GM18873 (cell line): Measurements from ENCODE around the gene LAMTOR4.
"Not testable (repeated sequence)": the region's sequence is repeated elsewhere in the genome, so short reads cannot be mapped to it uniquely, and the experiment has no call there.

Experiments
- ATAC-seq: cut with Tn5 transposase; IDR thresholded peaks from one replicate; pipeline ENCODE4 v1.9.1; 2021; ENCODE audit warnings: mild to moderate bottlenecking, moderate library complexity, moderate number of reproducible peaks; ENCODE audit not compliant: unreplicated experiment, low FRiP score

LAMTOR4 gene

DNA sequence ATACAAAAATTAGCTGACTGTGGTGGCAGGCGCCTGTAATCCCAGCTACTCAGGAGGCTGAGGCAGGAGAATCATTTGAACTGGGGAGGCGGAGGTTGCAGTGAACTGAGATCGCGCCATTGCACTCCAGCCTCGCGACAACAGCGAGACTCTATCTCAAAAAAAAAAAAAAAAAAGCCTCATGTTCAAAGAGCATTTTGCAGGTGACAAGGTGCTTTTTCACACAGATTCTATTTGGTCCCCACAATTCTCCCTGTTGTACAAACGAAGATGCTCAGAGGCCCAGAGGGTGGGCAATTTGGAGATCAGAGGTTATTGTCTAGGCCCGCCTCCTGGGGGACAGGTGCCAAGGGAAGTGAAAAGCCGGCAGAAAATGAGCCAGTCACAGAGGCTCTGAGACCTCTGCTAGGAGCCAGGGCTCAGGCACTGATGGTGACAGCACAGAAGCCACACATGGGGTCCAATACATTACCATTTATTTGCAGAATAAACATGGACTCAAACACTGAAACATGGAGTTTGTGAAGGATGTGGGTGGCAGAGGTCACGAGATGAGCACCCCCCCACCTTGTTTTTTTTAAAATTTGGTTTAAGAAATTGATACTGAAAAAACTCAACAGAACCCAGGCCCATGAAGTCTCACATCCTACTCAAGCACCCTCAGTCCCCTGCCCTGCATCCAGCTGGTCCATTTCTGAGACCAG lies 20.6 kb downstream of the LAMTOR4 start:
- no peak for ATAC-seq

- no peak for ATAC-seq
Observed at GRCh38 chr7:100170101-100170897, 21.6 kb downstream of the LAMTOR4 start.

DNA sequence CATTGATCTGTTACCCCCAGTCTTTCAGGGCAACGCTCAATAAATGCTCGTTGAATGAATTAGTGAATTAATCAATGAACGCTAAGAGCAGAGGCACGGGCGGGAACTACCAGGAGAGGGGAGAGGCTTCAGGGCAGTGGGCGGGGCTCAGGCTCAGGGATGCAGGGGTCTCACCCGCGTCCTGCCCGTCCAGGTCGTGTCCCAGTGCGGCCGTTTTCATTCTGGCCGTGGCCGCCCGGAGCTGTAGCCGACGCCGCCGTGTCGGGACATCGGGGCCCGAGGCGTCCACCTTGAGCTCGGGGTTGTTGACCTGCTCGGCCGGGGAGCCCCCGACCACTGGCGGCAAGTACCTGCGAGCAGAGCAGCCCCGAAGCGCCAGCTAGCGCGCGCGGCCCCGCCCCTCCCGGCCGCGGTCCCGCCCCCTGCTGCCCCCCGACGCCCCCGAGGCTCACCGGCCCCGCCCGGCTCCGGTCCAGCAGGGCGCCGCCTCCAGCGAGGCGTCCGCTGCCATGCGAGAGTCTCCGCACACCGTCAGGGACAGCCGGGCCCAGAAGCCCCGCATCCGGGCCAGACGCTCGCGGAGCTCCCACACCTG lies 22.5 kb downstream of the LAMTOR4 start:
- no peak for ATAC-seq

DNA sequence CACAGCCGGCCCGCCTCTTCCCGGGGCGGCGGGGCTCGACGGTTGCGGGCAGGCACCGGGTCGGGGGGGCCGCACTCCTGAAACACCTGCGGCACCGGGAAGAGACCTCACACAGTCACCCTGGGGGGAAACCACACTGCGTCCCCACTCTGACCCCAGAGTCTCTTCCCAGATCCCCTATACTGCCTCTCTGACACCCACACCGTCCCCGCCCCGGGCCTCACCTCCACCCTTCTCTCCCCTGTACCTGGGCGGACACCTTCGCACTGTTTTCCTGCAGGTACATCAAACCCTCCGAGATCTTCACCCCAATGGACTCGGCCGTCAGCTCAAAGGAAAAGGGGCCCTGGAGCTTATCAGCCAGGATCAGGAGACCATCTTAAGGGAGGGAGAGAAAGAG lies 23.1 kb downstream of the LAMTOR4 start:
- ATAC-seq = no peak

GRCh38 chr7:100173806-100174495 lies 25.2 kb downstream of the LAMTOR4 start:
- no peak for ATAC-seq

DNA sequence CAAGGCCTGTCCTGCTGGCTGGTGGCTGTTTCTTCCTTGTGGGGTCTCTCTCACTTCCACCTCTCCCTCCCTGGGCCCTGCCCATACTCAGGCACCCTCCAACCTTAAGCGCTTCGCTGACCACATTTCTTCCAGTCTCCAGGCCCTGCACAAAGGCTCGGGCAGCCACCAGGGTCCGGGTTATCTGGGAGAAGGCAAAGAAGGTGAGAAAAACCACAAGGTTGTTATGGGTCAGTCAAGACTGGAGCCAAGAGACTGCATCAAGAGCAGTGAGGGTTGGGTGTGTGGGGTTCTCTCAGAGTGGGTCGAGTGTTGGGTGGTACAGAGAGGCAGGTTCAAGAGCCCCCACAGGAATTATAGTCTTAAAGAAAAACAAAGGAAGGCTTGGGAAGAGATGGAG lies 25.9 kb downstream of the LAMTOR4 start:
- no peak for ATAC-seq

DNA sequence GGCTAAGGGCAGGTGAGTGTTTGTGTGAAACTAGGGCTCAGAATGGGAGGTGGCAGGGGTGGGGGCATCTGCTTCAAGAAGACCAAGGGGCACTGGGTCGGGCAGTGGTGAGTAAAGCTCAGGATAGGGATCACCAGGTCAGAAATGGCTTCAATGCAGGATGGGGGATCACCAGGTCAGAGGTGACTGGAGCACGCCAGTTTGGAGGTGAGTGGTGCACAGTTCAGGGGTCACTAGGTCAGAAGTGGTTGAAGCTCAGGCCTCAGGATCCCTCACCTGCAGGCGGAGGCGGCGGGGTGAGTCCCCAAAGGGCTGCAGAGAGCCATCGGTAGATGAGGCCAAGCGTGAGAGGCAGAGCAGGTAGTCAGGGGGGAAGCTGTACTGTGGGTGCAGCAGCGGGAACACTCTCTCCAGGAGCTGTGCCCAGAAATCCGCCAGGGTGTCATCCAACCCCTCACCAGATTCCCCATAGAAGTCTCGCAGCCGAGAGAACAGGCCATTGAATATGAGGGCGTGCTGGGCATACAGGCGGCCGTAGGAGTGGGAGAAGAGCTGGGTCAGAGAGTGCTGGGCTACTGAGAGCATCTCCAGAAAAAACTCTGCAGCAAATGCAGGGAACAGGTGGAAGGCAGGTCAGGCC lies 26.7 kb downstream of the LAMTOR4 start:
- no peak for ATAC-seq

GRCh38 chr7:100176096-100177044 lies 27.7 kb downstream of the LAMTOR4 start:
- ATAC-seq = no peak

DNA sequence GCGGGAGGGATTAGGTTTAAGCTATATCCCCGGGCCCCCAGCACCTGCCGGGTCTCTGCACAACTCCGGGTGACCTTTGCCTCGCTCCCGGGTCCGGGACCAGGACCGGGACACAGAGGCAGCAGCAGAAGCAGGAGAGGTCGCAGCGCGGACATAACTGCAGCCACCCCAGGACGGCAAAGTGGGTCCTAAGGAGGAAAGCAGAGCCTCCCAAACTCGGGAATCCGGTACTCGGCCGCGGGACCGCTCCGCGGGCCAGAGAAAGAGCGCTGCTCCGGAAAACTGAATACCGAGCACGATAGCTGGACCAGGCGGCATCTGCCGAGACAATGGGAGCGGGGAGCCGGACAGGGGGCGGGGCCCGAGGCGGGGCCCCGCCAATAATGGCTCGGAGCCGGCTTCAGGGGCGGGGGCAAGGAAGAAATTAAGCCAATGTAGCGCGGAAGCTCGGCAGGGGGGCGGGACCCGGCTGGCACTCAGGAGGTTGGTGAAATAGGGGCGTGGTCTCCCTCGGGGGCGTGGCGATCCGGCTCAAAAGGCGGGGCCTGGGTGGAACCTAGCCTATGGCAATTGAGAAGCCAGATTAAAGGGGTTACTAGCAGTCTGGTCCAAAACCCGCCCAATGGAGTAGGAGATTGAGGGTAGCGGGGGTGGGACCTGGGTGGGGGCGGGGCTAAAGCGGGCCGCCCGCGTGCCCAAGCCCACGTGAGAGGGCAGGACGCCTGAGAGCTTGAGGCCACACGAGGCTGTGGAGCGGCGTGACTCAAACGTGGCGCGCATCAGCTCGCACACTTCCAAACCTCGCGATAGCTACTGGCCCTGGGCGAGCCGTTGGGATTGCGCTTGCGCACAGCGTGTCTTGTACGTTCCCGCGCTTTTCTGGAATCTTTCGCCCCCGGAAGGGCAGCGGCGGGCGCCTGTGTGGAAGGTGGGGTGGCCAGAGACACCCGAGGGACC lies 28.6 kb downstream of the LAMTOR4 start, which contains the start of the genes GPC2 and STAG3:
Gene GPC2, minus strand, starts transcription at position 337 of the 957 bp plus-strand sequence. Its CDS starts 182 bp downstream, at position 155.
Gene STAG3, plus strand, starts transcription at position 874 of the 957 bp plus-strand sequence. CDS start 2,639 bp downstream, outside the sequence.
- peak; percentile 77 for ATAC-seq

- ATAC-seq = not testable (repeated sequence)
Observed at GRCh38 chr7:100180084-100180483, 31.4 kb downstream of the LAMTOR4 start.

DNA sequence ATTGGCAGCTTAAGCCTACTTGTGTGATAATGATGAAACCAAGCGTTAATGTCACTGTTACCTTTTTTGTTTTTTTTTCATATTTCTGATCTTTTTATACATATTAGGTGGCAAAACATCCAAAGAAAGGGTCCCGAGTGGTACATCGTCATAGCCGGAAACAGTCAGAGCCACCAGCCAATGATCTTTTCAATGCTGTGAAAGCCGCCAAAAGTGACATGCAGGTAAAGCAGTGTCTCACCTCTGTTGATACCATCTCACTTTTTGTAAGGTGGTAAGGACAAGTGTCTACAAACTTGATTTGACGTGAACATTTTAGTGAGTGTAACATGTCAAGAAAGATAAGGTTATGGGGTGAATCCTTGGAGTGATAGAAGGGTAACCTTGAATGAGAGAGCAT lies 33.9 kb downstream of the LAMTOR4 start:
- ATAC-seq = not testable (repeated sequence)

DNA sequence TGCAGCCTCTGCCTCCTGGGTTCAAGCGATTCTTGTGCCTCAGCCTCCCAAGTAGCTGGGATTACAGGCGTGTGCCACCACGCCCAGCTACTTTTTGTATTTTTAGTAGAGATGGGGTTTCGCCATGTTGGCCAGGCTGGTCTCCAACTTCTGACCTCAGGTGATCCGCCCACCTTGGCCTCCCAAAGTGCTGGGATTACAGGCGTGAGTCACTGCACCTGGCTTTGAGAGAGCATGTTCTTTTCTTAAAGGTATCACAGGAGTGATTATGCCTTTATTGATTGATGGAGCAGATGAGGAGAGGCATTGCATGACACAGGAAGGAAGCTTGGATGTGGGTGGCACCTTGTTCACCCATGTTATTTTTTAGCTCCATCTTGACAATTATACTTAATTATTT lies 34.4 kb downstream of the LAMTOR4 start:
- not testable (repeated sequence) for ATAC-seq

DNA sequence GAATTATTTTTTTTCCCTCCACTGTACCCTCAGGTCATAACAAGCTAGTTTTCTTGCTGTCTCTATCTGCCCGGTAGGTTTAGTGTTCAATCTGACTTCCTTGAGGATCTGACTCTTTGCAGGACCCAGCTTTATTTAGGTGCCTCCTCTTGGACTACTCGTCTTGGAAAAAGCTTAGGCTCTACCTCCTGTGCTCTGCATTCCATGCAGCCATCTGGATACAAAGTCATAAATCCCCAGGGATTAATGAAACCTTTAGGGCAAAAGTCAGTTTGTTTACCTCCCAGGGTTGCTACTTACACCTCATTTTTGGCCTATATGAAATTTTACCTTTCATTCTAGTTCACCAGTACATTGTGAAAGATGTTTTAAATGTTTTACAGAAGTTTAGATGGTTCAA lies 37.0 kb downstream of the LAMTOR4 start:
- ATAC-seq = no peak

DNA sequence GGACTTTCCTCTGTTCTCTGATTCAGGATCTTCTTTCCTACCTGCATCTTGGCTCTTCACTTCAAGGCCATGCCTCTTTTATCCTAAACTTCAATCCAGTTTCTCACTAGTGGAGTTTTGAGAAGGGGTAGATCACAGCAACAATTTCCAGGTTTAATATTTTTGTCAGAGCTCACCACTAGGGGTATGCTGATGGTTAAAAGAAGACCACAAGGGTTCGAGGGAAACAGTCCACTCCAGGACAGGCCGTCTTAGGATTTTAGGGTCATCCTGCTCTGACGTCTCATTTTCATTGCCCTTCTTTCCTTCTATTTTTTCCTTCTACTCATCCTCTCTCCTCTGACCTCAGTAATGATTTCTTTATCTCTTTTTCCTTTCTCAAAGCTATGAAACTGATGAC lies 40.3 kb downstream of the LAMTOR4 start:
- no peak for ATAC-seq

GRCh38 chr7:100190048-100190711 lies 41.5 kb downstream of the LAMTOR4 start:
- no peak for ATAC-seq

- no peak for ATAC-seq
Observed at GRCh38 chr7:100191775-100192174, 43.1 kb downstream of the LAMTOR4 start.

DNA sequence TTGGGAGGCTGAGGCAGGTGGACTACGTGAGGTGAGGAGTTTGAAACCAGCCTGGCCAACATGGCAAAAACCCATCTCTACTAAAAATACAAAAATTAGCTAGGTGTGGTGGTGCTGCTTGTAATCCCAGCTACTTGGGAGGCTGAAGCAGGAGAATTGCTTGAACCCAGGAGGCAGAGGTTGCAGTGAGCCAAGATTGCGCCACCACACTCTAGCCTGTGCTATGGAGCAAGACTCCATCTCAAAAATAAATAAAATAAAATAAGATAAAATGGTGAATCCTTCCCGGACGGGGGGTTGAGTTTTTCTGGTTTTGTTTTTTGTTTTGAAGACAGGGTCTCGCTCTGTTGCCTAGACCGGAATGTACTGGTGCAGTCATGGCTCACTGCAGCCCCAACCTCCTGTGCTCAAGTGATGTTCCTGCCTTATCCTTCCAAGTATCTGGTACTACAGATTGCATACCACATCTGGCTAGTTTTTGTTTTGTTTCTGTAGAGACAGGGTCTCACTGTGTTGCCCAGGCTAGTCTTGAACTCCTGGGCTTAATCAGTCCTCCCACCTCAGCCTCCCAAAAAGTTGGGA lies 43.7 kb downstream of the LAMTOR4 start:
- ATAC-seq = not testable (repeated sequence)
